Fibroblast of the aortic adventitia (primary cell): ENCODE data around the gene ABRACL. TPM values are rescaled to one million over a fixed set of nuclear protein-coding genes. Genes with fewer than 3 reads are reported as not detected.
A peak's percentile ranks its signal among the peaks of the same experiment; 100 is the strongest.

ENCODE experiments used
- DNase-seq: peaks from one replicate; pipeline ENCODE4 v3.0.0-alpha.2; 2010; ENCODE audit warnings: low read depth
- H3K4me3 ChIP-seq: 2 replicates; pipeline ENCODE4 v1.5.1; 2011; ENCODE audit warnings: low read depth, mild to moderate bottlenecking, control low read depth, low read length, moderate library complexity
- CTCF ChIP-seq: IDR thresholded peaks from 2 replicates; pipeline ENCODE4 v1.5.1; 2011; ENCODE audit warnings: mild to moderate bottlenecking, low read length, control low read depth, inconsistent platforms; ENCODE audit not compliant: insufficient read depth
- total RNA-seq: library from RNA; depleted of rRNA; stranded (reverse); fragments of >200 nt; gene quantifications from 2 replicates; pipeline ENCODE4 v1.2.3, GENCODE V29; 2012; ENCODE audit warnings: low replicate concordance

The ABRACL gene
- total RNA-seq, 1 donor: 32.2 TPM

GRCh38 chr6:139054001-139054400, 25.5 kb downstream of the ABRACL start:
- H3K4me3 ChIP-seq: no peak overlapping the region
- no peak for DNase-seq

GRCh38 chr6:139055709-139056108, 27.2 kb downstream of the ABRACL start:
- H3K4me3 ChIP-seq: no peak overlapping the region
- no peak for TF ChIP-seq CTCF
- DNase-seq: no peak

More at GRCh38 chr6:139054001-139054400, 25.5 kb downstream of the ABRACL start:
- no peak for TF ChIP-seq CTCF

- DNase-seq: no peak
- no peak overlapping the region for H3K4me3 ChIP-seq
- no peak for TF ChIP-seq CTCF
Measured at GRCh38 chr6:139058029-139058428, 29.5 kb downstream of the ABRACL start.

GRCh38 chr6:139060332-139060731, 31.8 kb downstream of the ABRACL start:
- no peak for TF ChIP-seq CTCF
- DNase-seq: peak; percentile 90
- H3K4me3 ChIP-seq: no peak overlapping the region

- TF ChIP-seq CTCF: no peak
- peak; percentile 68 for DNase-seq
- H3K4me3 ChIP-seq: no peak overlapping the region
Measured at GRCh38 chr6:139062932-139063646, 34.5 kb downstream of the ABRACL start.

- no peak for DNase-seq
- no peak overlapping the region for H3K4me3 ChIP-seq
- TF ChIP-seq CTCF: no peak
Measured at GRCh38 chr6:139064981-139065665, 36.6 kb downstream of the ABRACL start.
